Measurements from ENCODE around the gene SRRM4.

Gene SRRM4

GRCh38 chr12:119055977-119056376 is 74.6 kb downstream of the SRRM4 start:
- in situ Hi-C loops (cut with MboI; ENCODE audit: low pct_unique_long_range_greater_than_20kb, low sequenced_read_pairs), result no loop called here
- no peak for DNase-seq

GRCh38 chr12:119060847-119061796 is 79.8 kb downstream of the SRRM4 start:
- in situ Hi-C loops (cut with MboI; ENCODE audit: low pct_unique_long_range_greater_than_20kb, low sequenced_read_pairs), result no loop called here
- peak; percentile 69 for DNase-seq

GRCh38 chr12:119068129-119068856 is 87.0 kb downstream of the SRRM4 start:
- DNase-seq, result no peak

GRCh38 chr12:119069147-119069642 is 87.9 kb downstream of the SRRM4 start:
- in situ Hi-C loops (cut with MboI; ENCODE audit: low pct_unique_long_range_greater_than_20kb, low sequenced_read_pairs), result no loop called here
- DNase-seq, result no peak

More at GRCh38 chr12:119068129-119068856, 87.0 kb downstream of the SRRM4 start:
- in situ Hi-C loops (cut with MboI; ENCODE audit: low pct_unique_long_range_greater_than_20kb, low sequenced_read_pairs), result no loop called here

- in situ Hi-C loops (cut with MboI; ENCODE audit: low pct_unique_long_range_greater_than_20kb, low sequenced_read_pairs), result no loop called here
- no peak for DNase-seq
Measured at GRCh38 chr12:119071176-119071575, 89.8 kb downstream of the SRRM4 start.

GRCh38 chr12:119071638-119072231 is 90.4 kb downstream of the SRRM4 start:
- DNase-seq, result no peak
- in situ Hi-C loops (cut with MboI; ENCODE audit: low pct_unique_long_range_greater_than_20kb, low sequenced_read_pairs), result no loop called here

- in situ Hi-C loops (cut with MboI; ENCODE audit: low pct_unique_long_range_greater_than_20kb, low sequenced_read_pairs), result no loop called here
- DNase-seq, result no peak
Measured at GRCh38 chr12:119072440-119072839, 91.1 kb downstream of the SRRM4 start.

GRCh38 chr12:119075222-119075787 is 94.0 kb downstream of the SRRM4 start:
- DNase-seq, result no peak
- in situ Hi-C loops (cut with MboI; ENCODE audit: low pct_unique_long_range_greater_than_20kb, low sequenced_read_pairs), result no loop called here

GRCh38 chr12:119075918-119076317 is 94.6 kb downstream of the SRRM4 start:
- DNase-seq, result no peak
- in situ Hi-C loops (cut with MboI; ENCODE audit: low pct_unique_long_range_greater_than_20kb, low sequenced_read_pairs), result no loop called here

- no peak for DNase-seq
- in situ Hi-C loops (cut with MboI; ENCODE audit: low pct_unique_long_range_greater_than_20kb, low sequenced_read_pairs), result no loop called here
Measured at GRCh38 chr12:119079530-119079929, 98.2 kb downstream of the SRRM4 start.

GRCh38 chr12:119082016-119082415 is 100.7 kb downstream of the SRRM4 start:
- in situ Hi-C loops (cut with MboI; ENCODE audit: low pct_unique_long_range_greater_than_20kb, low sequenced_read_pairs), result no loop called here
- no peak for DNase-seq

- no peak for DNase-seq
- in situ Hi-C loops (cut with MboI; ENCODE audit: low pct_unique_long_range_greater_than_20kb, low sequenced_read_pairs), result no loop called here
Measured at GRCh38 chr12:119082496-119082895, 101.2 kb downstream of the SRRM4 start.

- in situ Hi-C loops (cut with MboI; ENCODE audit: low pct_unique_long_range_greater_than_20kb, low sequenced_read_pairs), result no loop called here
- no peak for DNase-seq
Measured at GRCh38 chr12:119088685-119089379, 107.5 kb downstream of the SRRM4 start.

GRCh38 chr12:119089380-119090013 is 108.2 kb downstream of the SRRM4 start:
- in situ Hi-C loops (cut with MboI; ENCODE audit: low pct_unique_long_range_greater_than_20kb, low sequenced_read_pairs), result no loop called here
- DNase-seq, result no peak

GRCh38 chr12:119090276-119090675 is 108.9 kb downstream of the SRRM4 start:
- DNase-seq, result no peak
- in situ Hi-C loops (cut with MboI; ENCODE audit: low pct_unique_long_range_greater_than_20kb, low sequenced_read_pairs), result no loop called here

GRCh38 chr12:119090865-119091264 is 109.5 kb downstream of the SRRM4 start:
- in situ Hi-C loops (cut with MboI; ENCODE audit: low pct_unique_long_range_greater_than_20kb, low sequenced_read_pairs), result no loop called here
- no peak for DNase-seq

- in situ Hi-C loops (cut with MboI; ENCODE audit: low pct_unique_long_range_greater_than_20kb, low sequenced_read_pairs), result no loop called here
- no peak for DNase-seq
Measured at GRCh38 chr12:119096429-119097202, 115.3 kb downstream of the SRRM4 start.

- no peak for DNase-seq
- in situ Hi-C loops (cut with MboI; ENCODE audit: low pct_unique_long_range_greater_than_20kb, low sequenced_read_pairs), result no loop called here
Measured at GRCh38 chr12:119100933-119101332, 119.6 kb downstream of the SRRM4 start.

All from KBM-7 (cell line).